ENCODE measurements around the gene DGKA.

GRCh38 chr12:55985341-55985740 is 54.4 kb downstream of the DGKA start:
- TF ChIP-seq, protein P1, sequence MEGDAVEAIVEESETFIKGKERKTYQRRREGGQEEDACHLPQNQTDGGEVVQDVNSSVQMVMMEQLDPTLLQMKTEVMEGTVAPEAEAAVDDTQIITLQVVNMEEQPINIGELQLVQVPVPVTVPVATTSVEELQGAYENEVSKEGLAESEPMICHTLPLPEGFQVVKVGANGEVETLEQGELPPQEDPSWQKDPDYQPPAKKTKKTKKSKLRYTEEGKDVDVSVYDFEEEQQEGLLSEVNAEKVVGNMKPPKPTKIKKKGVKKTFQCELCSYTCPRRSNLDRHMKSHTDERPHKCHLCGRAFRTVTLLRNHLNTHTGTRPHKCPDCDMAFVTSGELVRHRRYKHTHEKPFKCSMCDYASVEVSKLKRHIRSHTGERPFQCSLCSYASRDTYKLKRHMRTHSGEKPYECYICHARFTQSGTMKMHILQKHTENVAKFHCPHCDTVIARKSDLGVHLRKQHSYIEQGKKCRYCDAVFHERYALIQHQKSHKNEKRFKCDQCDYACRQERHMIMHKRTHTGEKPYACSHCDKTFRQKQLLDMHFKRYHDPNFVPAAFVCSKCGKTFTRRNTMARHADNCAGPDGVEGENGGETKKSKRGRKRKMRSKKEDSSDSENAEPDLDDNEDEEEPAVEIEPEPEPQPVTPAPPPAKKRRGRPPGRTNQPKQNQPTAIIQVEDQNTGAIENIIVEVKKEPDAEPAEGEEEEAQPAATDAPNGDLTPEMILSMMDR (conservative IDR thresholded peaks at IDR 0.05; ENCODE audit: low read length): no peak
- no peak for TF ChIP-seq EZH2phosphoT487 (IDR thresholded peaks at IDR 0.05; ENCODE audit: borderline replicate concordance, low read depth, low read length)
